Stimulated activated effector memory CD8-positive, alpha-beta T cell treated with anti-CD3 and anti-CD28 coated beads, Interleukin-12 subunit alpha, Interleukin-12 subunit beta, amount 100 ng/mL, for 72 hours (primary cell): ENCODE data around the gene NUMA1.

Experiments used
- ATAC-seq: fragments of 150-1000 bp; cut with Tn5 transposase; 2 replicates; pipeline ENCODE4 v1.10.0; 2021
- DNase-seq, 2 donors: peaks; one replicate each; pipeline ENCODE4 v3.0.0; 2021 to 2022; ENCODE audit warnings: low spot score in 2 of 2
- H3K27ac Mint-ChIP-seq: one replicate; pipeline ENCODE4 v1.8.0; 2022; ENCODE audit warnings: mild to moderate bottlenecking, mixed read lengths
- H3K36me3 Mint-ChIP-seq: one replicate; pipeline ENCODE4 v1.8.0; 2022; ENCODE audit warnings: mild to moderate bottlenecking, mixed read lengths
- H3K4me1 Mint-ChIP-seq: one replicate; pipeline ENCODE4 v1.8.0; 2022; ENCODE audit warnings: mixed read lengths
- H3K4me3 Mint-ChIP-seq: one replicate; pipeline ENCODE4 v1.8.0; 2022; ENCODE audit warnings: mild to moderate bottlenecking, mixed read lengths
- H3K9me3 Mint-ChIP-seq: one replicate; pipeline ENCODE4 v1.8.0; 2022; ENCODE audit warnings: mixed read lengths

Gene NUMA1

GRCh38 chr11:71996946-71997345 lies 83.4 kb downstream of the NUMA1 start:
- peaks cover 55% of the 10 kb centered on the region for H3K36me3 Mint-ChIP-seq
- H3K4me1 Mint-ChIP-seq, result peaks cover 40% of the 10 kb centered on the region
- no peak overlapping the region for H3K4me3 Mint-ChIP-seq
- DNase-seq, result no peak
- ATAC-seq, result no peak
- H3K27ac Mint-ChIP-seq, result peak overlapping the region; percentile 52
- no peaks in the 10 kb centered on the region for H3K9me3 Mint-ChIP-seq

GRCh38 chr11:71996517-71996916 lies 83.8 kb downstream of the NUMA1 start:
- no peak for DNase-seq
- peaks cover 36% of the 10 kb centered on the region for H3K4me1 Mint-ChIP-seq
- H3K9me3 Mint-ChIP-seq, result no peaks in the 10 kb centered on the region
- peak overlapping the region; percentile 52 for H3K27ac Mint-ChIP-seq
- H3K36me3 Mint-ChIP-seq, result peaks cover 53% of the 10 kb centered on the region
- H3K4me3 Mint-ChIP-seq, result no peak overlapping the region
- no peak for ATAC-seq

- ATAC-seq (no peak), DNase-seq (no peak)
- peaks cover 53% of the 10 kb centered on the region for H3K36me3 Mint-ChIP-seq
- H3K27ac Mint-ChIP-seq, result peak overlapping the region; percentile 52
- H3K9me3 Mint-ChIP-seq, result no peaks in the 10 kb centered on the region
- H3K4me3 Mint-ChIP-seq, result no peak overlapping the region
- H3K4me1 Mint-ChIP-seq, result peaks cover 36% of the 10 kb centered on the region
Observed at GRCh38 chr11:71995726-71996291, 84.5 kb downstream of the NUMA1 start.

- Mint-ChIP-seq H3K27ac (no peak overlapping the region), H3K4me1 (peaks cover 26% of the 10 kb centered on the region), H3K4me3 (no peak overlapping the region), H3K36me3 (peaks cover 52% of the 10 kb centered on the region), H3K9me3 (no peaks in the 10 kb centered on the region)
- ATAC-seq (no peak), DNase-seq (no peak)
Observed at GRCh38 chr11:71994786-71995185, 85.6 kb downstream of the NUMA1 start.

GRCh38 chr11:71992136-71992730 lies 88.1 kb downstream of the NUMA1 start:
- H3K4me3 Mint-ChIP-seq, result no peak overlapping the region
- H3K9me3 Mint-ChIP-seq, result no peaks in the 10 kb centered on the region
- H3K4me1 Mint-ChIP-seq, result peaks cover 4% of the 10 kb centered on the region
- ATAC-seq (no peak), DNase-seq (no peak)
- H3K27ac Mint-ChIP-seq, result no peak overlapping the region
- peaks cover 50% of the 10 kb centered on the region for H3K36me3 Mint-ChIP-seq

- H3K4me1 Mint-ChIP-seq, result peaks cover 4% of the 10 kb centered on the region
- DNase-seq, result no peak
- H3K27ac Mint-ChIP-seq, result no peak overlapping the region
- no peak overlapping the region for H3K4me3 Mint-ChIP-seq
- ATAC-seq, result peak; percentile 11
- H3K9me3 Mint-ChIP-seq, result no peaks in the 10 kb centered on the region
- peaks cover 53% of the 10 kb centered on the region for H3K36me3 Mint-ChIP-seq
Observed at GRCh38 chr11:71991494-71991893, 88.8 kb downstream of the NUMA1 start.

- DNase-seq (no peak), ATAC-seq (no peak)
- Mint-ChIP-seq H3K4me1 (peaks cover 9% of the 10 kb centered on the region), H3K27ac (no peak overlapping the region), H3K36me3 (peaks cover 57% of the 10 kb centered on the region), H3K9me3 (no peaks in the 10 kb centered on the region), H3K4me3 (no peak overlapping the region)
Observed at GRCh38 chr11:71990701-71991100, 89.6 kb downstream of the NUMA1 start.

- no peaks in the 10 kb centered on the region for H3K9me3 Mint-ChIP-seq
- peaks cover 65% of the 10 kb centered on the region for H3K36me3 Mint-ChIP-seq
- peak overlapping the region; percentile 34 for H3K27ac Mint-ChIP-seq
- H3K4me1 Mint-ChIP-seq, result peaks cover 9% of the 10 kb centered on the region
- DNase-seq (no peak), ATAC-seq (no peak)
- H3K4me3 Mint-ChIP-seq, result no peak overlapping the region
Observed at GRCh38 chr11:71988050-71988449, 92.3 kb downstream of the NUMA1 start.

- DNase-seq (no peak), ATAC-seq (no peak)
- Mint-ChIP-seq H3K4me1 (peaks cover 9% of the 10 kb centered on the region), H3K27ac (no peak overlapping the region), H3K4me3 (no peak overlapping the region), H3K36me3 (peaks cover 69% of the 10 kb centered on the region), H3K9me3 (no peaks in the 10 kb centered on the region)
Observed at GRCh38 chr11:71987521-71987920, 92.8 kb downstream of the NUMA1 start.

- no peak for DNase-seq
- H3K36me3 Mint-ChIP-seq, result peaks cover 74% of the 10 kb centered on the region
- peak; percentile 43 for ATAC-seq
- H3K27ac Mint-ChIP-seq, result peak overlapping the region; percentile 86
- H3K4me3 Mint-ChIP-seq, result no peak overlapping the region
- H3K9me3 Mint-ChIP-seq, result no peaks in the 10 kb centered on the region
- peaks cover 6% of the 10 kb centered on the region for H3K4me1 Mint-ChIP-seq
Observed at GRCh38 chr11:71986131-71986530, 94.2 kb downstream of the NUMA1 start.

- DNase-seq (no peak), ATAC-seq (no peak)
- Mint-ChIP-seq H3K27ac (no peak overlapping the region), H3K36me3 (peaks cover 80% of the 10 kb centered on the region), H3K4me3 (no peak overlapping the region), H3K4me1 (peaks cover 5% of the 10 kb centered on the region), H3K9me3 (no peaks in the 10 kb centered on the region)
Observed at GRCh38 chr11:71979602-71980001, 100.7 kb downstream of the NUMA1 start.

- peaks cover 5% of the 10 kb centered on the region for H3K4me1 Mint-ChIP-seq
- H3K36me3 Mint-ChIP-seq, result peaks cover 77% of the 10 kb centered on the region
- no peaks in the 10 kb centered on the region for H3K9me3 Mint-ChIP-seq
- DNase-seq (no peak), ATAC-seq (no peak)
- no peak overlapping the region for H3K4me3 Mint-ChIP-seq
- H3K27ac Mint-ChIP-seq, result no peak overlapping the region
Observed at GRCh38 chr11:71979094-71979493, 101.2 kb downstream of the NUMA1 start.

- H3K27ac Mint-ChIP-seq, result no peak overlapping the region
- ATAC-seq, result peak; percentile 60
- peaks cover 5% of the 10 kb centered on the region for H3K4me1 Mint-ChIP-seq
- no peak overlapping the region for H3K4me3 Mint-ChIP-seq
- H3K9me3 Mint-ChIP-seq, result no peaks in the 10 kb centered on the region
- H3K36me3 Mint-ChIP-seq, result peaks cover 72% of the 10 kb centered on the region
- peak; percentile 34 to 69 for DNase-seq
Observed at GRCh38 chr11:71977743-71978418, 102.5 kb downstream of the NUMA1 start.

GRCh38 chr11:71977090-71977489 lies 103.3 kb downstream of the NUMA1 start:
- Mint-ChIP-seq H3K4me1 (peaks cover 6% of the 10 kb centered on the region), H3K36me3 (peaks cover 71% of the 10 kb centered on the region), H3K9me3 (no peaks in the 10 kb centered on the region), H3K27ac (peak overlapping the region; percentile 16), H3K4me3 (no peak overlapping the region)
- ATAC-seq (no peak), DNase-seq (no peak)

- ATAC-seq (no peak), DNase-seq (no peak)
- H3K4me3 Mint-ChIP-seq, result no peak overlapping the region
- peaks cover 11% of the 10 kb centered on the region for H3K4me1 Mint-ChIP-seq
- no peaks in the 10 kb centered on the region for H3K9me3 Mint-ChIP-seq
- H3K36me3 Mint-ChIP-seq, result peaks cover 73% of the 10 kb centered on the region
- peak overlapping the region; percentile 16 for H3K27ac Mint-ChIP-seq
Observed at GRCh38 chr11:71976551-71976950, 103.8 kb downstream of the NUMA1 start.

GRCh38 chr11:71971680-71972079 lies 108.7 kb downstream of the NUMA1 start:
- Mint-ChIP-seq H3K27ac (no peak overlapping the region), H3K4me3 (no peak overlapping the region), H3K9me3 (no peaks in the 10 kb centered on the region), H3K4me1 (peaks cover 8% of the 10 kb centered on the region), H3K36me3 (peaks cover 76% of the 10 kb centered on the region)
- ATAC-seq, result no peak
- DNase-seq, result no peak
